Urinary bladder (tissue), 4 donors: ENCODE data around the gene ZNF764. TPM values are rescaled to one million over a fixed set of nuclear protein-coding genes. Genes with fewer than 3 reads are reported as not detected.
"Not testable (repeated sequence)": the region's sequence is repeated elsewhere in the genome, so short reads cannot be mapped to it uniquely, and the experiment has no call there.

ENCODE experiments used
- DNase-seq: peaks from one replicate; pipeline ENCODE4 v3.0.0-alpha.2; 2015; ENCODE audit errors: extremely low spot score
- H3K27ac ChIP-seq: one replicate; pipeline ENCODE4 v1.5.1; 2013; ENCODE audit warnings: low read depth, mild to moderate bottlenecking, moderate library complexity
- H3K36me3 ChIP-seq: one replicate; pipeline ENCODE4 v1.6.1; 2013; ENCODE audit warnings: mild to moderate bottlenecking, moderate library complexity; ENCODE audit not compliant: insufficient read depth
- H3K4me1 ChIP-seq: one replicate; pipeline ENCODE4 v1.6.1; 2013; ENCODE audit warnings: mild to moderate bottlenecking, moderate library complexity; ENCODE audit not compliant: insufficient read depth
- H3K4me3 ChIP-seq: one replicate; pipeline ENCODE4 v1.5.1; 2013; ENCODE audit warnings: low read depth, low read length
- WGBS: extraction: QIAGEN DNeasy Blood & Tissue Kit; methylation state at CpG from one replicate; pipeline ENCODE4 v1.1.7; 2013; 5-methylcytosine and 5-hydroxymethylcytosine counted together
- polyA plus RNA-seq: library from polyadenylated mRNA; stranded (reverse); fragments of 200-250 nt; gene quantifications from one replicate; pipeline ENCODE4 v1.2.3, GENCODE V29; 2013
- total RNA-seq: library from RNA; depleted of rRNA; stranded (reverse); fragments of >200 nt; gene quantifications from one replicate; pipeline ENCODE4 v1.2.3, GENCODE V29; 2014
- donor health status: healthy with polysubstance abuse.
- donor health status: healthy.

Gene ZNF764
- total and polyA plus RNA-seq, 2 donors, result 5.7 to 8.1 TPM

DNA sequence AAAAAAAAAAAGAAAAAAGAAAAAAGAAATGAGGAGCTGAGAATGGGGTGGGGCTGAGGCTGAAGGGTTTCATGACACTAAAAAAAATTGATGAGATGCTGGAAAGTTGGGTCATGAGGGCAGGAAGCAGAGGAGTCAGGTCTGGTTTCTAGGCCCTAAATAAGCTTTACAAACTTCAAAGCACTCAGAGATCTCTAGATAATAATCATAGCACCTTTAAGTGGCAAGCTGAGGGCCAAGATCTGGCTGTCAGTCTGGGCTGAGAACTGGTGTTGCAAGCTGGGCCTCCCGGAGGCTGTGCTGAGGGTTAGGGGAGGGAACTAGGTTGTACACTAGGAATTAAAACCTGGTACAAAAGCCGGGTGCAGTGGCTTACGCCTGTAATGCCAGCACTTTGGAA is 6.4 kb downstream of the ZNF764 start:
- WGBS, result 68% methylated on average over 3 of the region's 3 CpGs
- H3K4me3 ChIP-seq, result no peak overlapping the region
- H3K27ac ChIP-seq, result no peak overlapping the region
- H3K36me3 ChIP-seq, result no peaks in the 10 kb centered on the region
- DNase-seq, result no peak
- H3K4me1 ChIP-seq, result no peaks in the 10 kb centered on the region

- WGBS, result 63% methylated on average over 8 of the region's 8 CpGs
- Histone ChIP-seq H3K4me1 (peaks cover 1% of the 10 kb centered on the region), H3K4me3 (no peak overlapping the region), H3K27ac (no peak overlapping the region), H3K36me3 (no peaks in the 10 kb centered on the region)
- DNase-seq, result no peak
Measured at GRCh38 chr16:30548416-30549253, 9.5 kb downstream of the ZNF764 start.

- Histone ChIP-seq H3K36me3 (no peaks in the 10 kb centered on the region), H3K4me1 (peaks cover 1% of the 10 kb centered on the region), H3K27ac (no peak overlapping the region), H3K4me3 (no peak overlapping the region)
- DNase-seq, result no peak
- 62% methylated on average over 8 of the region's 8 CpGs for WGBS
Measured at GRCh38 chr16:30546115-30546514, 12.1 kb downstream of the ZNF764 start.

DNA sequence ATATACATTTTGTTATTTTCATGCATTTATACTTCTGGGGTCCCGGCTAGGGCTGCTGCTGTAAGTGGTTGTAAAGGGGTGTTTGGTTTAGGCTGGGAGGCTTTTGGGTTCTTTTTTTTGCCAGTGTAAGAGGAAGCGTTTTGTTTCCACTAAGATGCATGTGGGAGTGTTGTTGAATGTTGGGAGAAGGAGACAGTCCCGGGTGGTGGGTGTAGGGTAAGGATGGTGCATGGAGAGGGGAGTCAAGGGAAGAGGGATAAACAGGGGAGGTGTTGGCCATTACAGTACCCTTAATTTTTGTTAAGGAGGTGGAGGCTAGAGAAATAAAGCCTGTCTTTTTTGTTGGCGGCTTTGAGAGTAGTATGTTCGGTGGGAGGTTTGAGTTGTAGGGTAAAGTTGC is 15.1 kb downstream of the ZNF764 start:
- no peak overlapping the region for H3K4me3 ChIP-seq
- 73% methylated on average over 5 of the region's 5 CpGs for WGBS
- H3K36me3 ChIP-seq, result no peaks in the 10 kb centered on the region
- H3K4me1 ChIP-seq, result peaks cover 1% of the 10 kb centered on the region
- DNase-seq, result no peak
- no peak overlapping the region for H3K27ac ChIP-seq

DNA sequence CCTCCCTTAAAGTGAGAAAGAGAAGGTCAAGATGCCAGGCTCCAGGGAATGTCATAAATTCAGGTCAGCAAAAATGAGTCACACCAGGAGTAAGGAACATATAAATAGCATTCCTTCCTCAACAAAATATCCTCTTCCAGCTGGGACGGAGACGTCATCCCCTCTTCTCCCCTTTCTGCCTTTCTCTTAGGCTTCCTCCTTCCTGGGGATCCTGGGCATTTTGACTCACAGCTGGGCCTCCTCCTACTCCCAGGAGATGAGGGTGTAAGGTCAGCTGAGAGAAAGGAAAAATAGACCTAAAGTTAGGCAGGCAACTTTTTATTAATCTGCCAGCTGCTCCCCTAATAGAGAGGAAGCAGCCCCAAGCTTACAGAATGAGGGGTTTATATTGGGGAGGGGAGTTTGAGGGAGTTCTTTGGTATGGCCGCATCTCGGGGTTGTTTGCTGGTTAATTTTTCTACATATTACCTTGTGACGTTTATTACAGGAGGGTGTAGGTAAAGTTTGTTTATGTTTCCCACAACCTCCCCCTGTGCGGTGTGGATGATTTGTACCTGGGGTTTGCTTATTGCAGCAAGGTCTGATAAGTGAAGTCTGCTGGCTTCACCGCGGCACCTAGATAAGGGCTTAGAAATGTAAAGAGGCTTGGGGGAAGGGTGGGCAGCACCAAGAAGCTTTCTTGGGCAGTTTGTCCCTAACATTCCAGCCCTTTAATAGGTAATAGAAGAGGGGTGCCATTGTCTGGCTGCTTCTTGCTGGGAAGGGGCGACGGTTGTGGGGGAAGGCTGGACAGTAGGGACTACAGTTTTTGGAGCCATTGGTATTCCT is 16.5 kb downstream of the ZNF764 start:
- Histone ChIP-seq H3K4me3 (no peak overlapping the region), H3K4me1 (peaks cover 1% of the 10 kb centered on the region), H3K27ac (no peak overlapping the region), H3K36me3 (no peaks in the 10 kb centered on the region)
- WGBS, result 45% methylated on average over 10 of the region's 10 CpGs
- DNase-seq, result no peak

- not testable (repeated sequence) for DNase-seq, H3K4me3 ChIP-seq, H3K27ac ChIP-seq, H3K4me1 ChIP-seq, H3K36me3 ChIP-seq
- WGBS, result 70% methylated on average over 9 of the region's 9 CpGs
Measured at GRCh38 chr16:30540916-30541464, 17.2 kb downstream of the ZNF764 start.

- not testable (repeated sequence) for H3K4me1 ChIP-seq, H3K27ac ChIP-seq, H3K4me3 ChIP-seq, DNase-seq, H3K36me3 ChIP-seq
- 94% methylated on average over 13 of the region's 13 CpGs for WGBS
Measured at GRCh38 chr16:30539986-30540526, 18.1 kb downstream of the ZNF764 start.

GRCh38 chr16:30539000-30539964 is 18.9 kb downstream of the ZNF764 start:
- no peak for DNase-seq
- Histone ChIP-seq H3K36me3 (no peaks in the 10 kb centered on the region), H3K27ac (no peak overlapping the region), H3K4me1 (no peaks in the 10 kb centered on the region), H3K4me3 (no peak overlapping the region)
- WGBS, result 86% methylated on average over 8 of the region's 8 CpGs

DNA sequence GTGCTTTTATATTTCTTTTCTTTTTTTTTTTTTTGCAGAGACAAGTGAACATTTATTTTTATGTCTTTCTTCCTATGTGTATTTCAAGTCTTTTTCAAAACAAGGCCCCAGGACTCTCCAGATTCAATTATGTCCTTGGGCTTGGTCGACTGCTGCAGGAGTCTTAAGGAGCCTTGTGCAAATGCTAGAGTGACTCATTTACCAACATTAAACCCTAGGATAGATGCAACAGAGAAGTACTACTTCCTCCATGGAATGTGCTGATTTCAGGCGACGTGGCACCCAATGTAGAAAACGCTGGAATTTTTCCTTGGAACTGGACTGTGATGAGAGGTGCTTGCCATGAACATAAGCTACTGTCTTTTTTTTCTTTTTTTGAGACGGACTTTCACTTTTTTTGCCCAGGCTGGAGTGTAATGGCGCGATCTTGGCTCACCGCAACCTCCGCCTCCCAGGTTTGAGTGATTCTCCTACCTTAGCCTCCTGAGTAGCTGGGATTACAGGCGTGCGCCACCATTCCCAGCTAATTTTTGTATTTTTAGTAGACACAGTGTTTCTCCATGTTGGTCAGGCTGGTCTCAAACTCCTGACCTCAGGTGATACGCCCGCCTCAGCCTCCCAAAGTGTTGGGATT is 21.7 kb downstream of the ZNF764 start:
- DNase-seq, H3K4me3 ChIP-seq, H3K27ac ChIP-seq, H3K36me3 ChIP-seq, H3K4me1 ChIP-seq: not testable (repeated sequence)
- WGBS, result 93% methylated on average over 13 of the region's 13 CpGs

- peak; percentile 64 for DNase-seq
- 23% methylated on average over 12 of the region's 12 CpGs for WGBS
Measured at GRCh38 chr16:30535777-30536190, 22.4 kb downstream of the ZNF764 start.

GRCh38 chr16:30535106-30535776 is 22.9 kb downstream of the ZNF764 start:
- Histone ChIP-seq H3K36me3 (no peaks in the 10 kb centered on the region), H3K4me1 (peaks cover 4% of the 10 kb centered on the region), H3K27ac (peak overlapping the region; percentile 40), H3K4me3 (peak overlapping the region; percentile 72)
- DNase-seq, result no peak
- 4% methylated on average over 18 of the region's 18 CpGs for WGBS

More at GRCh38 chr16:30535777-30536190, 22.4 kb downstream of the ZNF764 start:
- H3K36me3 ChIP-seq, result no peaks in the 10 kb centered on the region
- H3K27ac ChIP-seq, result no peak overlapping the region
- peak overlapping the region; percentile 72 for H3K4me3 ChIP-seq
- H3K4me1 ChIP-seq, result peaks cover 4% of the 10 kb centered on the region
